K562 (cell line): ENCODE data around the gene RTN4. TPM values are rescaled to one million over a fixed set of nuclear protein-coding genes. Genes with fewer than 3 reads are reported as not detected.

Experiments used
- ATAC-seq: fragments of 200-7000 bp; cut with Tn5 transposase; 3 replicates; pipeline ENCODE4 v1.9.1; 2020; ENCODE audit warnings: moderate library complexity
- BruUV-seq: library from RNA; stranded (reverse); fragments of 400-500 nt; replicated peaks from 2 replicates; lab custom pipeline; 2021; lab: Mats Ljungman, UMichigan
- CTCF ChIA-PET: fragments of 300-600 bp; formaldehyde crosslinking; extraction: SDS; loops from one replicate; lab custom pipeline; 2021; ENCODE audit warnings: low intra/inter-chr PET ratio; lab: Yijun Ruan, JAX
- POLR2A ChIA-PET: fragments of 300-600, 350-650 bp; sonication (Branson Sonifier 250); formaldehyde crosslinking; extraction: SDS; loops from one replicate; lab custom pipeline; 2021; ENCODE audit warnings: antibody characterized with exemption, inconsistent platforms; lab: Yijun Ruan, JAX
- DNase-seq, 4 experiments: peaks; one replicate each; pipeline versions ENCODE4 v3.0.0 to v3.0.0-alpha.2; 2011 to 2018; ENCODE audit warnings: low spot score in 3 of 4, mixed read lengths in 3 of 4; ENCODE audit errors: extremely low read depth in 1 of 4
- FAIRE-seq: peaks from 2 replicates; lab custom pipeline; 2011; peaks lifted over from hg19 to GRCh38; lab: Jason Lieb, UNC
- H2AFZ ChIP-seq: 2 replicates; pipeline ENCODE4 v1.6.0; 2011; ENCODE audit warnings: low read depth, low read length, control low read depth, inconsistent platforms
- H3K27ac ChIP-seq: fragments of 200-600 bp; 3 replicates; pipeline ENCODE4 v1.8.0; 2011; ENCODE audit warnings: low read depth, mild to moderate bottlenecking, control low read depth, inconsistent platforms, low read length, moderate library complexity, mixed read lengths; ENCODE audit errors: extremely low read depth
- H3K27me3 ChIP-seq, 2 experiments: fragments of 300-600 bp in 1 of 2; 2 replicates in 1 of 2; 3 replicates in 1 of 2; pipeline versions ENCODE4 v1.6.0 to v1.8.0; 2011; ENCODE audit warnings: inconsistent platforms in 2 of 2, low read length in 2 of 2, mild to moderate bottlenecking in 1 of 2, mixed read lengths in 1 of 2, moderate library complexity in 1 of 2; ENCODE audit not compliant: control insufficient read depth in 2 of 2, insufficient read depth in 2 of 2
- H3K36me3 ChIP-seq: fragments of 300-600 bp; 3 replicates; pipeline ENCODE4 v1.8.0; 2011; ENCODE audit warnings: mild to moderate bottlenecking, low read length, inconsistent platforms; ENCODE audit not compliant: control insufficient read depth, insufficient read depth
- H3K4me1 ChIP-seq, 2 experiments: fragments of 200-600 bp in 1 of 2; replicated peaks in 1 of 2; 2 replicates in 1 of 2; 3 replicates in 1 of 2; pipeline versions ENCODE4 v1.5.1 to v1.8.0; 2011; ENCODE audit warnings: inconsistent platforms in 2 of 2, low read length in 2 of 2, mild to moderate bottlenecking in 1 of 2, mixed read lengths in 1 of 2, moderate library complexity in 1 of 2; ENCODE audit not compliant: control insufficient read depth in 2 of 2, insufficient read depth in 2 of 2
- H3K4me2 ChIP-seq: 2 replicates; pipeline ENCODE4 v1.6.1; 2011; ENCODE audit warnings: low read length, control low read depth, inconsistent platforms, mixed read lengths; ENCODE audit not compliant: insufficient read depth
- H3K4me3 ChIP-seq: fragments of 200-600 bp; sonication (generic), shearing (Covaris generic); 2 replicates; pipeline ENCODE4 v1.5.1; 2016; ENCODE audit warnings: control low read depth, inconsistent platforms
- H3K79me2 ChIP-seq: fragments of 200-600 bp; 3 replicates; pipeline ENCODE4 v1.8.0; 2011; ENCODE audit warnings: low read length, inconsistent platforms; ENCODE audit not compliant: control insufficient read depth, insufficient read depth
- H3K9ac ChIP-seq, 2 experiments: 2 replicates each; pipeline versions ENCODE4 v1.6.0 to v1.6.1; 2011; ENCODE audit warnings: low read depth in 2 of 2, low read length in 2 of 2, control low read depth in 1 of 2, inconsistent platforms in 1 of 2, mild to moderate bottlenecking in 1 of 2, mixed read lengths in 1 of 2; ENCODE audit not compliant: insufficient read depth in 1 of 2
- H3K9me1 ChIP-seq: one replicate; pipeline ENCODE4 v1.6.0; 2011; ENCODE audit warnings: inconsistent platforms, mild to moderate bottlenecking, low read length, moderate library complexity; ENCODE audit not compliant: control insufficient read depth, insufficient read depth
- H3K9me3 ChIP-seq: replicated peaks from 2 replicates; pipeline ENCODE4 v1.5.1; 2011; ENCODE audit warnings: low read depth, low read length, inconsistent platforms; ENCODE audit not compliant: control insufficient read depth, insufficient read depth
- H4K20me1 ChIP-seq: replicated peaks from 2 replicates; pipeline ENCODE4 v1.6.1; 2011; ENCODE audit warnings: low read length, inconsistent platforms, mixed read lengths; ENCODE audit not compliant: control insufficient read depth, insufficient read depth
- CC2D1A ChIP-seq: fragments of 450-650 bp; IDR thresholded peaks from 2 replicates; pipeline ENCODE4 v1.6.1; 2017; ENCODE audit warnings: mild to moderate bottlenecking
- FOXM1 ChIP-seq, 2 experiments: fragments of 450-650 bp in 1 of 2; sonication (generic) in 1 of 2; formaldehyde crosslinking in 1 of 2; IDR thresholded peaks; 2 replicates each; pipeline versions ENCODE4 v1.6.1 to v1.9.0; 2017 to 2022; ENCODE audit warnings: low read depth in 2 of 2, mild to moderate bottlenecking in 2 of 2, missing genetic modification reagents in 1 of 2, moderate library complexity in 1 of 2
- HDAC2 ChIP-seq: fragments of 450-650 bp; IDR thresholded peaks from 2 replicates; pipeline ENCODE4 v1.6.1; 2016; ENCODE audit warnings: mild to moderate bottlenecking
- JUN ChIP-seq, 2 experiments: sonication (generic) in 1 of 2; formaldehyde crosslinking in 1 of 2; IDR thresholded peaks; 2 replicates each; pipeline versions ENCODE4 v1.6.1 to v1.8.0; 2012 to 2022; ENCODE audit warnings: borderline replicate concordance in 2 of 2, mild to moderate bottlenecking in 2 of 2, improper control_type of control experiment in 1 of 2, low read depth in 1 of 2, low read length in 1 of 2, missing genetic modification reagents in 1 of 2
- MBD1 ChIP-seq: fragments of 250-450 bp; sonication (Bioruptor Pico); IDR thresholded peaks from 2 replicates; pipeline ENCODE4 v1.8.0; 2022; ENCODE audit warnings: inconsistent platforms
- NR4A1 ChIP-seq, 2 experiments: fragments of 250-450 bp in 1 of 2; fragments of 450-650 bp in 1 of 2; sonication (Bioruptor Pico) in 1 of 2; IDR thresholded peaks; 2 replicates each; pipeline versions ENCODE4 v1.4.0 to v1.6.1; 2016 to 2020; ENCODE audit warnings: mild to moderate bottlenecking in 2 of 2, missing compliant biosample characterization in 1 of 2, missing genetic modification characterization in 1 of 2, moderate library complexity in 1 of 2
- PATZ1 ChIP-seq: fragments of 250-450 bp; sonication (Bioruptor Pico); IDR thresholded peaks from 2 replicates; pipeline ENCODE4 v1.5.0; 2020; ENCODE audit warnings: mild to moderate bottlenecking, borderline replicate concordance
- SETDB1 ChIP-seq: IDR thresholded peaks from one replicate; pipeline ENCODE4 v1.6.1; 2012; ENCODE audit warnings: low read length, control low read depth, inconsistent platforms
- ZBTB9 ChIP-seq: fragments of 450-650 bp; formaldehyde crosslinking; IDR thresholded peaks from 2 replicates; pipeline ENCODE4 v1.4.0; 2020; ENCODE audit warnings: mild to moderate bottlenecking, moderate library complexity
- ZNF830 ChIP-seq: fragments of 250-450 bp; sonication (Bioruptor Pico); IDR thresholded peaks from 2 replicates; pipeline ENCODE4 v1.5.0; 2021; ENCODE audit warnings: mild to moderate bottlenecking
- WGBS: fragments of 100-300 bp; shearing (Covaris generic); methylation state at CpG from one replicate; pipeline ENCODE4 v1.1.6; 2016; ENCODE audit warnings: low coverage, mixed read lengths; ENCODE audit not compliant: insufficient coverage; ENCODE audit errors: missing lambda C conversion rate; 5-methylcytosine and 5-hydroxymethylcytosine counted together
- in situ Hi-C: fragments of 300-500 bp; cut with MboI; formaldehyde crosslinking; loops from 4 replicates; pipeline ENCODE4 v1.15.0; 2018; ENCODE audit warnings: inconsistent platforms, mixed read lengths
- intact Hi-C: fragments of 100-400 bp; cut with micrococcal nuclease; formaldehyde crosslinking; loops from 2 replicates; pipeline ENCODE4 v1.14.2; 2022
- polyA plus RNA-seq, 8 experiments: library from polyadenylated mRNA; depleted of rRNA in 4 of 8; stranded (reverse) in 5 of 8; unstranded in 3 of 8; fragments of >200 nt; fragmentation: Nextera tagmentation in 2 of 8; fragmentation: Illumina TruSeq in 1 of 8; extraction: Ambion mirVana in 2 of 8; extraction: Trizol in 1 of 8; gene quantifications; 2 replicates each; pipeline versions ENCODE4 v1.2.1 to v1.2.3, GENCODE V29; 2011 to 2014; ENCODE audit warnings: inconsistent platforms in 1 of 8, missing spikeins in 1 of 8
- total RNA-seq, 7 experiments: library from RNA; depleted of rRNA in 6 of 7; stranded (reverse); fragments of >200 nt in 6 of 7; fragmentation: Illumina TruSeq in 2 of 7; extraction: Trizol in 2 of 7; gene quantifications; 2 replicates each; pipeline versions ENCODE4 v1.2.1 to v1.2.3, GENCODE V29; 2011 to 2021; ENCODE audit warnings: low replicate concordance in 1 of 7
- TF ChIP-seq, protein P1 (sequence below), 2 experiments: fragments of 450-650 bp in 1 of 2; sonication (generic) in 1 of 2; formaldehyde crosslinking in 1 of 2; IDR thresholded peaks in 1 of 2; conservative IDR thresholded peaks in 1 of 2; 2 replicates each; pipeline versions ENCODE4 v1.6.1 to v1.8.1; 2016 to 2023; ENCODE audit warnings: mild to moderate bottlenecking in 2 of 2, moderate library complexity in 2 of 2, inconsistent platforms in 1 of 2, missing genetic modification reagents in 1 of 2

RTN4 gene
- total and polyA plus RNA-seq, 9 of the 15 experiments (the other 6 are each of a cell fraction or from before 2014, with no cell fraction given): 73.0 to 248 (median 116) TPM

DNA sequence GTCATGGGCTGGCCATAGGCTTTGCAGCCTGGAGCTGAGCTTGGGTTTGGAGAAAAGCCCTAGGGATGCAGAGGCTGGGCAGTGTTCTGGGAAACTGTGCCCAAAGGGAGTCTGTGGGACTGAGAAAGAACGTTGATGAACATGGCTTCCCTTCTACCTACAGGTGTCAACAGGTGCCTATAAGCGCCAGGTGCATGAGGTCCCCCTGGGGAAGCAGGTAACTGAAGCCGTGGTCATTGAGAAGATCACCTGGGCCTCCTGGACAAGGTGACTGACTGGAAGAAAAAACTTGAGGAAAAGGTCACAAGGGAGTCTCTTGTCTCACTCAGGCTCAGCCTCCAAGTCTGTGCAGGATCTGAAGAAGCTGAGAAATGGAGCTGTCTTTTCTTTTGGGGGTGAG, 83.4 kb downstream of the RTN4 start:
- DNase-seq (no peak), ATAC-seq (no peak), FAIRE-seq (no peak)
- Histone ChIP-seq H4K20me1 (no peaks in the 10 kb centered on the region; the same call in 1 of the 2 replicates), H3K27ac (no peak overlapping the region), H3K9me1 (peaks cover 3% of the 10 kb centered on the region), H3K4me2 (no peak overlapping the region), H3K9me3 (no peaks in the 10 kb centered on the region), H2AFZ (no peak overlapping the region), H3K36me3 (peaks cover 25% of the 10 kb centered on the region), H3K4me3 (no peak overlapping the region), H3K4me1 (peaks cover 4 to 7% of the 10 kb centered on the region in 2 experiments; a peak in 3 of 5 replicates), H3K9ac (no peak overlapping the region), H3K79me2 (no peaks in the 10 kb centered on the region), H3K27me3 (no peaks in the 10 kb centered on the region)
- in situ Hi-C loops (no loop called here), intact Hi-C loops (loop anchor here (5.0 kb wide), 1 partner anchor 200 kb away; no protein-coding TSS in a partner anchor)
- BruUV-seq: no TSS peak
- 65% methylated on average over 3 of the region's 3 CpGs for WGBS
- POLR2A ChIA-PET: interaction anchor here (0.7 to 2.4 kb wide), 4 partner anchors 8 to 29 kb away, joined by 3 to 15 read pairs (median 4); no protein-coding TSS in a partner anchor
- CTCF ChIA-PET: no interaction called here
- TF ChIP-seq, protein P1, sequence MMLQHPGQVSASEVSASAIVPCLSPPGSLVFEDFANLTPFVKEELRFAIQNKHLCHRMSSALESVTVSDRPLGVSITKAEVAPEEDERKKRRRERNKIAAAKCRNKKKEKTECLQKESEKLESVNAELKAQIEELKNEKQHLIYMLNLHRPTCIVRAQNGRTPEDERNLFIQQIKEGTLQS (IDR thresholded peaks at IDR 0.05): no peak
- TF ChIP-seq, protein P1 (CRISPR knock-in tag; conservative IDR thresholded peaks at IDR 0.05): no peak
- TF ChIP-seq MBD1 (CRISPR knock-in tag) (no peak), NR4A1 (CRISPR knock-in tag; IDR thresholded peaks at IDR 0.05) (no peak), NR4A1 (tag; IDR thresholded peaks at IDR 0.05) (no peak), FOXM1 (IDR thresholded peaks at IDR 0.05; ENCODE audit: low read depth) (no peak), FOXM1 (CRISPR knock-in tag; IDR thresholded peaks at IDR 0.05; ENCODE audit: low read depth) (no peak), ZBTB9 (CRISPR knock-in tag) (no peak), JUN (IDR thresholded peaks at IDR 0.05; ENCODE audit: borderline replicate concordance, low read depth, low read length) (no peak), JUN (CRISPR knock-in tag; IDR thresholded peaks at IDR 0.05; ENCODE audit: borderline replicate concordance) (no peak), HDAC2 (no peak), PATZ1 (CRISPR knock-in tag) (no peak), ZNF830 (CRISPR knock-in tag) (no peak), SETDB1 (no peak), CC2D1A (no peak)
